Activated CD4-positive, alpha-beta memory T cell treated with anti-CD3 and anti-CD28 coated beads for 36 hours (primary cell): ENCODE data around the gene GPR107. TPM values are rescaled to one million over a fixed set of nuclear protein-coding genes. Genes with fewer than 3 reads are reported as not detected.

Experiments used
- CTCF ChIA-PET: fragments of 350-600 bp; sonication (Branson Sonifier 250); formaldehyde crosslinking; loops from one replicate; lab custom pipeline; 2021; ENCODE audit warnings: antibody characterized with exemption, inconsistent platforms; lab: Charles Lee
- POLR2A ChIA-PET: fragments of 350-600 bp; sonication (Branson Sonifier 250); formaldehyde crosslinking; loops from one replicate; lab custom pipeline; 2021; ENCODE audit warnings: antibody characterized with exemption; lab: Charles Lee
- DNase-seq: peaks from one replicate; pipeline ENCODE4 v3.0.0-alpha.2; 2020
- H3K27ac Mint-ChIP-seq: one replicate; pipeline ENCODE4 v1.8.0; 2021; ENCODE audit warnings: mixed read lengths
- H3K27me3 Mint-ChIP-seq: one replicate; pipeline ENCODE4 v1.8.0; 2021; ENCODE audit warnings: mixed read lengths
- H3K36me3 Mint-ChIP-seq: one replicate; pipeline ENCODE4 v1.8.0; 2021; ENCODE audit warnings: mixed read lengths
- H3K4me1 Mint-ChIP-seq: one replicate; pipeline ENCODE4 v1.8.0; 2021; ENCODE audit warnings: low read depth, mixed read lengths
- H3K4me3 Mint-ChIP-seq: one replicate; pipeline ENCODE4 v1.8.0; 2021; ENCODE audit warnings: mild to moderate bottlenecking, mixed read lengths
- H3K9me3 Mint-ChIP-seq: one replicate; pipeline ENCODE4 v1.8.0; 2021; ENCODE audit warnings: mixed read lengths
- intact Hi-C: fragments of 100-400 bp; cut with micrococcal nuclease; formaldehyde crosslinking; loops from one replicate; pipeline ENCODE4 v1.15.1; 2023
- total RNA-seq, 2 experiments: library from RNA; stranded (reverse); gene quantifications; one replicate each; pipeline ENCODE4 v1.2.3, GENCODE V29; 2021

GPR107 gene
- total RNA-seq, 2 experiments from 2014 or later: 20.7 to 22.8 TPM

GRCh38 chr9:130028493-130029222 is 25.0 kb upstream of the GPR107 start:
- ChIA-PET POLR2A (interaction anchor here (0.5 to 8.0 kb wide), 17 partner anchors 8 to 144 kb away, joined by 3 to 88 read pairs (median 4); partner anchors contain the start of gene FNBP1), CTCF (interaction anchor here (0.6 to 4.1 kb wide), 12 partner anchors 10 to 144 kb away, joined by 3 to 18 read pairs (median 4); partner anchors contain the start of gene GPR107)
- peaks cover 25% of the 10 kb centered on the region for H3K36me3 Mint-ChIP-seq
- H3K9me3 Mint-ChIP-seq: no peaks in the 10 kb centered on the region
- H3K4me3 Mint-ChIP-seq: peak overlapping the region; percentile 33
- peak overlapping the region; percentile 92 for H3K27ac Mint-ChIP-seq
- no peaks in the 10 kb centered on the region for H3K27me3 Mint-ChIP-seq
- peaks cover 95% of the 10 kb centered on the region for H3K4me1 Mint-ChIP-seq
- intact Hi-C loops: loop anchor here (1.0 kb wide), 5 partner anchors 8 to 36 kb away; no protein-coding TSS in a partner anchor
- no peak for DNase-seq

GRCh38 chr9:130029223-130029973 is 24.3 kb upstream of the GPR107 start:
- Mint-ChIP-seq H3K9me3 (no peaks in the 10 kb centered on the region), H3K4me3 (peak overlapping the region; percentile 33), H3K27me3 (no peaks in the 10 kb centered on the region), H3K4me1 (peaks cover 94% of the 10 kb centered on the region), H3K27ac (peak overlapping the region; percentile 92), H3K36me3 (peaks cover 23% of the 10 kb centered on the region)
- peak; percentile 77 for DNase-seq
- POLR2A ChIA-PET: interaction anchor here (0.5 to 8.0 kb wide), 18 partner anchors 9 to 144 kb away, joined by 3 to 88 read pairs (median 4); partner anchors contain the start of gene FNBP1
- CTCF ChIA-PET: interaction anchor here (0.6 to 4.1 kb wide), 10 partner anchors 9 to 144 kb away, joined by 3 to 18 read pairs (median 4); partner anchors contain the start of gene GPR107
- intact Hi-C loops: loop anchor here (1.0 kb wide), 5 partner anchors 9 to 37 kb away; no protein-coding TSS in a partner anchor

GRCh38 chr9:130030651-130031127 is 23.0 kb upstream of the GPR107 start:
- DNase-seq: peak; percentile 32
- CTCF ChIA-PET: interaction anchor here (0.9 to 4.1 kb wide), 13 partner anchors 8 to 146 kb away, joined by 3 to 18 read pairs (median 4); no protein-coding TSS in a partner anchor
- no peak overlapping the region for H3K4me3 Mint-ChIP-seq
- H3K36me3 Mint-ChIP-seq: peaks cover 27% of the 10 kb centered on the region
- POLR2A ChIA-PET: interaction anchor here (0.8 to 8.0 kb wide), 12 partner anchors 9 to 145 kb away, joined by 3 to 88 read pairs (median 11); partner anchors contain the start of gene FNBP1
- peaks cover 94% of the 10 kb centered on the region for H3K4me1 Mint-ChIP-seq
- H3K27me3 Mint-ChIP-seq: no peaks in the 10 kb centered on the region
- intact Hi-C loops: loop anchor here (5.0 kb wide), 1 partner anchor 193 kb away; the partner anchor contains the start of genes C9orf78 and USP20
- no peaks in the 10 kb centered on the region for H3K9me3 Mint-ChIP-seq
- peak overlapping the region; percentile 92 for H3K27ac Mint-ChIP-seq

GRCh38 chr9:130034570-130034969 is 19.1 kb upstream of the GPR107 start:
- H3K4me3 Mint-ChIP-seq: peak overlapping the region; percentile 49
- H3K36me3 Mint-ChIP-seq: peaks cover 30% of the 10 kb centered on the region
- ChIA-PET POLR2A (interaction anchor here (0.6 to 2.6 kb wide), 20 partner anchors 8 to 201 kb away, joined by 3 to 25 read pairs (median 4); partner anchors contain the start of gene GPR107), CTCF (interaction anchor here (0.8 to 1.5 kb wide), 7 partner anchors 8 to 148 kb away, joined by 3 to 6 read pairs (median 4); partner anchors contain the start of gene FNBP1)
- no peaks in the 10 kb centered on the region for H3K27me3 Mint-ChIP-seq
- intact Hi-C loops: loop anchor here (1.0 to 5.0 kb wide), 2 partner anchors 146 to 197 kb away; partner anchors contain the start of genes C9orf78 and USP20
- H3K9me3 Mint-ChIP-seq: no peaks in the 10 kb centered on the region
- peak overlapping the region; percentile 96 for H3K27ac Mint-ChIP-seq
- peak; percentile 54 for DNase-seq
- peaks cover 81% of the 10 kb centered on the region for H3K4me1 Mint-ChIP-seq

- POLR2A ChIA-PET: interaction anchor here (0.6 to 2.6 kb wide), 13 partner anchors 8 to 141 kb away, joined by 3 to 25 read pairs (median 4); no protein-coding TSS in a partner anchor
- Mint-ChIP-seq H3K27ac (peak overlapping the region; percentile 96), H3K27me3 (no peaks in the 10 kb centered on the region), H3K4me3 (peak overlapping the region; percentile 98), H3K36me3 (peaks cover 38% of the 10 kb centered on the region), H3K4me1 (peaks cover 72% of the 10 kb centered on the region), H3K9me3 (no peaks in the 10 kb centered on the region)
- no peak for DNase-seq
- intact Hi-C loops: loop anchor here (5.0 kb wide), 1 partner anchor 91 kb away; no protein-coding TSS in a partner anchor
- CTCF ChIA-PET: interaction anchor here (0.6 to 1.1 kb wide), 3 partner anchors 19 to 124 kb away, joined by 3 to 4 read pairs (median 4); no protein-coding TSS in a partner anchor
Measured at GRCh38 chr9:130036099-130036498, 17.6 kb upstream of the GPR107 start.

GRCh38 chr9:130039528-130040147 is 14.1 kb upstream of the GPR107 start:
- intact Hi-C loops: loop anchor here (1.0 to 5.0 kb wide), 5 partner anchors 10 to 151 kb away; no protein-coding TSS in a partner anchor
- peak overlapping the region; percentile 96 for H3K27ac Mint-ChIP-seq
- ChIA-PET CTCF (interaction anchor here (0.6 to 3.9 kb wide), 14 partner anchors 11 to 155 kb away, joined by 3 to 18 read pairs (median 4); no protein-coding TSS in a partner anchor), POLR2A (interaction anchor here (0.6 to 7.0 kb wide), 17 partner anchors 11 to 204 kb away, joined by 3 to 88 read pairs (median 9); partner anchors contain the start of genes C9orf78, GPR107 and USP20)
- peaks cover 52% of the 10 kb centered on the region for H3K4me1 Mint-ChIP-seq
- H3K36me3 Mint-ChIP-seq: peaks cover 43% of the 10 kb centered on the region
- peak overlapping the region; percentile 98 for H3K4me3 Mint-ChIP-seq
- no peaks in the 10 kb centered on the region for H3K9me3 Mint-ChIP-seq
- no peaks in the 10 kb centered on the region for H3K27me3 Mint-ChIP-seq
- no peak for DNase-seq

- peak; percentile 49 for DNase-seq
- Mint-ChIP-seq H3K4me1 (peaks cover 49% of the 10 kb centered on the region), H3K27ac (peak overlapping the region; percentile 99), H3K9me3 (no peaks in the 10 kb centered on the region), H3K27me3 (no peaks in the 10 kb centered on the region), H3K36me3 (peaks cover 33% of the 10 kb centered on the region), H3K4me3 (peak overlapping the region; percentile 98)
- intact Hi-C loops: no loop called here
- POLR2A ChIA-PET: interaction anchor here (0.9 to 7.0 kb wide), 12 partner anchors 12 to 154 kb away, joined by 3 to 88 read pairs (median 8); partner anchors contain the start of gene GPR107
- CTCF ChIA-PET: interaction anchor here (0.7 to 3.3 kb wide), 5 partner anchors 11 to 156 kb away, joined by 3 to 15 read pairs (median 4); no protein-coding TSS in a partner anchor
Measured at GRCh38 chr9:130040984-130041647, 12.6 kb upstream of the GPR107 start.

- H3K27me3 Mint-ChIP-seq: no peaks in the 10 kb centered on the region
- no peak for DNase-seq
- H3K9me3 Mint-ChIP-seq: no peaks in the 10 kb centered on the region
- peak overlapping the region; percentile 99 for H3K27ac Mint-ChIP-seq
- H3K4me3 Mint-ChIP-seq: peak overlapping the region; percentile 98
- peaks cover 43% of the 10 kb centered on the region for H3K4me1 Mint-ChIP-seq
- CTCF ChIA-PET: interaction anchor here (0.7 to 3.3 kb wide), 4 partner anchors 11 to 157 kb away, joined by 3 to 15 read pairs (median 7); no protein-coding TSS in a partner anchor
- intact Hi-C loops: no loop called here
- peaks cover 31% of the 10 kb centered on the region for H3K36me3 Mint-ChIP-seq
- POLR2A ChIA-PET: interaction anchor here (0.9 to 7.0 kb wide), 12 partner anchors 12 to 155 kb away, joined by 3 to 88 read pairs (median 8); partner anchors contain the start of gene GPR107
Measured at GRCh38 chr9:130041648-130042405, 11.9 kb upstream of the GPR107 start.

GRCh38 chr9:130042406-130042884 is 11.3 kb upstream of the GPR107 start:
- ChIA-PET CTCF (interaction anchor here (1.0 kb wide), 2 partner anchors 8 to 157 kb away, joined by 3 to 4 read pairs; no protein-coding TSS in a partner anchor), POLR2A (interaction anchor here (0.7 to 7.0 kb wide), 21 partner anchors 8 to 156 kb away, joined by 3 to 88 read pairs (median 4); partner anchors contain the start of gene GPR107)
- intact Hi-C loops: no loop called here
- peak overlapping the region; percentile 99 for H3K27ac Mint-ChIP-seq
- peaks cover 37% of the 10 kb centered on the region for H3K4me1 Mint-ChIP-seq
- peak overlapping the region; percentile 98 for H3K4me3 Mint-ChIP-seq
- H3K9me3 Mint-ChIP-seq: no peaks in the 10 kb centered on the region
- peak; percentile 35 for DNase-seq
- H3K27me3 Mint-ChIP-seq: no peaks in the 10 kb centered on the region
- H3K36me3 Mint-ChIP-seq: peaks cover 28% of the 10 kb centered on the region
